GM12878 (cell line): ENCODE data around the gene GLUD1. TPM values are rescaled to one million over a fixed set of nuclear protein-coding genes. Genes with fewer than 3 reads are reported as not detected.
"Not testable (repeated sequence)": the region's sequence is repeated elsewhere in the genome, so short reads cannot be mapped to it uniquely, and the experiment has no call there.

Source experiments
- ATAC-seq: fragments of 200-7000 bp; cut with Tn5 transposase; 3 replicates; pipeline ENCODE4 v1.9.1; 2020; ENCODE audit warnings: mild to moderate bottlenecking, moderate library complexity
- BruUV-seq: library from RNA; stranded (reverse); fragments of 400-500 nt; replicated peaks from 2 replicates; lab custom pipeline; 2021; lab: Mats Ljungman, UMichigan
- CTCF ChIA-PET: fragments of 300-600 bp; sonication (Branson Sonifier 250); formaldehyde crosslinking; extraction: SDS; loops from one replicate; lab custom pipeline; 2021; ENCODE audit warnings: inconsistent platforms; lab: Yijun Ruan, JAX
- POLR2A ChIA-PET: fragments of 350-600 bp; formaldehyde crosslinking; extraction: SDS; loops from one replicate; lab custom pipeline; 2021; ENCODE audit warnings: inconsistent platforms; lab: Charles Lee
- RAD21 ChIA-PET: fragments of 300-600 bp; sonication (Branson Sonifier 250); formaldehyde crosslinking; loops from one replicate; lab custom pipeline; 2023; ENCODE audit warnings: antibody characterized with exemption; ENCODE audit not compliant: unreplicated experiment; lab: Charles Lee
- SMC1A ChIA-PET: fragments of 300-600 bp; sonication (Branson Sonifier 250); formaldehyde crosslinking; loops from one replicate; lab custom pipeline; 2023; ENCODE audit not compliant: unreplicated experiment, uncharacterized antibody; lab: Charles Lee
- DNase-seq: peaks from one replicate; pipeline ENCODE4 v3.0.0-alpha.2; 2011; ENCODE audit warnings: low read depth, low spot score
- FAIRE-seq: peaks from 3 replicates; lab custom pipeline; 2011; peaks lifted over from hg19 to GRCh38; lab: Jason Lieb, UNC
- H2AFZ ChIP-seq: 2 replicates; pipeline ENCODE4 v1.6.0; 2011; ENCODE audit warnings: low read depth, low read length, control low read depth; ENCODE audit not compliant: control insufficient read depth
- H3K27ac ChIP-seq: 2 replicates; pipeline ENCODE4 v1.5.1; 2011; ENCODE audit warnings: control low read depth; ENCODE audit not compliant: control insufficient read depth, insufficient read depth
- H3K27me3 ChIP-seq, 2 experiments: replicated peaks in 1 of 2; 2 replicates each; pipeline versions ENCODE4 v1.6.0 to v1.6.1; 2011; ENCODE audit warnings: low read length in 1 of 2; ENCODE audit not compliant: control insufficient read depth in 2 of 2, insufficient read depth in 2 of 2
- H3K36me3 ChIP-seq, 2 experiments: 2 replicates each; pipeline ENCODE4 v1.5.1; 2011; ENCODE audit warnings: low read length in 1 of 2; ENCODE audit not compliant: control insufficient read depth in 2 of 2, insufficient read depth in 2 of 2
- H3K4me1 ChIP-seq: 2 replicates; pipeline ENCODE4 v1.6.1; 2011; ENCODE audit warnings: mild to moderate bottlenecking, low read length, moderate library complexity, mixed read lengths; ENCODE audit not compliant: control insufficient read depth, insufficient read depth
- H3K4me2 ChIP-seq: 2 replicates; pipeline ENCODE4 v1.6.0; 2011; ENCODE audit warnings: control low read depth; ENCODE audit not compliant: control insufficient read depth, insufficient read depth
- H3K4me3 ChIP-seq: fragments of 200-600 bp; sonication (generic); 2 replicates; pipeline ENCODE4 v1.5.1; 2016
- H3K79me2 ChIP-seq: 2 replicates; pipeline ENCODE4 v1.6.0; 2011; ENCODE audit warnings: low read length; ENCODE audit not compliant: control insufficient read depth, insufficient read depth
- H3K9ac ChIP-seq: 2 replicates; pipeline ENCODE4 v1.8.0; 2011; ENCODE audit warnings: low read length, control low read depth, mixed read lengths; ENCODE audit not compliant: control insufficient read depth, insufficient read depth
- H3K9me3 ChIP-seq: replicated peaks from 3 replicates; pipeline ENCODE4 v1.5.1; 2011; ENCODE audit warnings: mild to moderate bottlenecking, low read length; ENCODE audit not compliant: control insufficient read depth, insufficient read depth
- H4K20me1 ChIP-seq: 2 replicates; pipeline ENCODE4 v1.6.0; 2011; ENCODE audit not compliant: control insufficient read depth, insufficient read depth
- WGBS: methylation state at CpG from one replicate; pipeline ENCODE4 v1.1.6; 2016; ENCODE audit warnings: low lambda C conversion rate; ENCODE audit not compliant: insufficient replicate concordance, insufficient coverage; ENCODE audit errors: missing lambda C conversion rate; 5-methylcytosine and 5-hydroxymethylcytosine counted together
- in situ Hi-C: fragments of 300-500 bp; cut with MboI; formaldehyde crosslinking; loops from 9 replicates; pipeline ENCODE4 v1.14.3; 2018; ENCODE audit warnings: mixed read lengths
- intact Hi-C: fragments of 100-400 bp; cut with micrococcal nuclease; formaldehyde crosslinking; loops from one replicate; pipeline ENCODE4 v1.14.2; 2022; ENCODE audit not compliant: unreplicated experiment
- polyA plus RNA-seq, 11 experiments: library from polyadenylated mRNA; depleted of rRNA in 4 of 11; unstranded in 6 of 11; stranded (reverse) in 5 of 11; fragments of >200 nt; fragmentation: Nextera tagmentation in 4 of 11; fragmentation: Illumina TruSeq in 1 of 11; extraction: Ambion mirVana in 4 of 11; extraction: Trizol in 1 of 11; gene quantifications; 1 replicate in 1 of 11; 2 replicates in 10 of 11; pipeline versions ENCODE4 v1.2.1 to v1.2.3, GENCODE V29; 2011 to 2016; ENCODE audit warnings: inconsistent platforms in 2 of 11, missing spikeins in 2 of 11, low read depth in 1 of 11
- total RNA-seq, 4 experiments: library from RNA; depleted of rRNA in 3 of 4; stranded (reverse); fragments of >200 nt in 3 of 4; fragmentation: Illumina TruSeq in 1 of 4; extraction: Trizol in 1 of 4; gene quantifications; 2 replicates each; pipeline versions ENCODE4 v1.2.1 to v1.2.3, GENCODE V29; 2013 to 2021

The GLUD1 gene
- total and polyA plus RNA-seq, 10 of the 15 experiments (the other 5 are each of a cell fraction or from before 2014, with no cell fraction given), result 26.1 to 109 (median 81.4) TPM

- DNase-seq, result not testable (repeated sequence)
- 95% methylated on average over 2 of the region's 3 CpGs for WGBS
These were observed 33.0 kb upstream of the GLUD1 start for GRCh38 chr10:87127607-87128156.

GRCh38 chr10:87127048-87127447 is 32.4 kb upstream of the GLUD1 start:
- intact Hi-C loops, POLR2A ChIA-PET, ATAC-seq, H3K4me1 ChIP-seq, H3K9me3 ChIP-seq, H3K27ac ChIP-seq, H4K20me1 ChIP-seq, DNase-seq, in situ Hi-C loops, SMC1A ChIA-PET, H2AFZ ChIP-seq, BruUV-seq, H3K79me2 ChIP-seq, FAIRE-seq, CTCF ChIA-PET, RAD21 ChIA-PET, H3K4me3 ChIP-seq, H3K27me3 ChIP-seq, H3K9ac ChIP-seq, H3K4me2 ChIP-seq, H3K36me3 ChIP-seq: not testable (repeated sequence)
- no CpG with 5 or more reads among the region's 2 CpGs for WGBS

More at GRCh38 chr10:87127607-87128156, 33.0 kb upstream of the GLUD1 start:
- FAIRE-seq, result peak; percentile 35
- H3K27ac ChIP-seq, H3K9ac ChIP-seq, intact Hi-C loops, POLR2A ChIA-PET, H3K36me3 ChIP-seq, H4K20me1 ChIP-seq, H3K79me2 ChIP-seq, H2AFZ ChIP-seq, in situ Hi-C loops, SMC1A ChIA-PET, H3K4me3 ChIP-seq, H3K27me3 ChIP-seq, H3K4me1 ChIP-seq, H3K4me2 ChIP-seq, ATAC-seq, H3K9me3 ChIP-seq, RAD21 ChIA-PET, CTCF ChIA-PET, BruUV-seq: not testable (repeated sequence)

GRCh38 chr10:87123351-87123750 is 28.7 kb upstream of the GLUD1 start:
- ATAC-seq, POLR2A ChIA-PET, BruUV-seq, H3K27me3 ChIP-seq, H3K79me2 ChIP-seq, H3K9ac ChIP-seq, in situ Hi-C loops, DNase-seq, H3K4me2 ChIP-seq, RAD21 ChIA-PET, H3K4me3 ChIP-seq, H2AFZ ChIP-seq, CTCF ChIA-PET, H4K20me1 ChIP-seq, H3K36me3 ChIP-seq, FAIRE-seq, SMC1A ChIA-PET, H3K27ac ChIP-seq, intact Hi-C loops, H3K9me3 ChIP-seq, H3K4me1 ChIP-seq: not testable (repeated sequence)
- 98% methylated on average over 3 of the region's 4 CpGs for WGBS

GRCh38 chr10:87119029-87119428 is 24.4 kb upstream of the GLUD1 start:
- BruUV-seq, H4K20me1 ChIP-seq, SMC1A ChIA-PET, POLR2A ChIA-PET, RAD21 ChIA-PET, H3K27me3 ChIP-seq, H3K27ac ChIP-seq, intact Hi-C loops, H2AFZ ChIP-seq, H3K4me3 ChIP-seq, FAIRE-seq, H3K4me2 ChIP-seq, H3K79me2 ChIP-seq, H3K9ac ChIP-seq, H3K36me3 ChIP-seq, ATAC-seq, in situ Hi-C loops, CTCF ChIA-PET, H3K4me1 ChIP-seq, DNase-seq, H3K9me3 ChIP-seq: not testable (repeated sequence)
- WGBS, result 88% methylated on average over 1 of the region's 1 CpG
